Renal cortical epithelial cell (primary cell): ENCODE data around the gene PCNA. TPM values are rescaled to one million over a fixed set of nuclear protein-coding genes. Genes with fewer than 3 reads are reported as not detected.

ENCODE experiments used
- DNase-seq: peaks from one replicate; pipeline ENCODE4 v3.0.0-alpha.2; 2011; ENCODE audit warnings: low read depth
- total RNA-seq: library from RNA; depleted of rRNA; stranded (reverse); fragments of >200 nt; gene quantifications from 2 replicates; pipeline ENCODE4 v1.2.3, GENCODE V29; 2014

The PCNA gene
- total RNA-seq, 1 donor from 2014 or later: 126 TPM

GRCh38 chr20:5065879-5066383 lies 53.8 kb downstream of the PCNA start:
- DNase-seq: peak; percentile 97

DNA sequence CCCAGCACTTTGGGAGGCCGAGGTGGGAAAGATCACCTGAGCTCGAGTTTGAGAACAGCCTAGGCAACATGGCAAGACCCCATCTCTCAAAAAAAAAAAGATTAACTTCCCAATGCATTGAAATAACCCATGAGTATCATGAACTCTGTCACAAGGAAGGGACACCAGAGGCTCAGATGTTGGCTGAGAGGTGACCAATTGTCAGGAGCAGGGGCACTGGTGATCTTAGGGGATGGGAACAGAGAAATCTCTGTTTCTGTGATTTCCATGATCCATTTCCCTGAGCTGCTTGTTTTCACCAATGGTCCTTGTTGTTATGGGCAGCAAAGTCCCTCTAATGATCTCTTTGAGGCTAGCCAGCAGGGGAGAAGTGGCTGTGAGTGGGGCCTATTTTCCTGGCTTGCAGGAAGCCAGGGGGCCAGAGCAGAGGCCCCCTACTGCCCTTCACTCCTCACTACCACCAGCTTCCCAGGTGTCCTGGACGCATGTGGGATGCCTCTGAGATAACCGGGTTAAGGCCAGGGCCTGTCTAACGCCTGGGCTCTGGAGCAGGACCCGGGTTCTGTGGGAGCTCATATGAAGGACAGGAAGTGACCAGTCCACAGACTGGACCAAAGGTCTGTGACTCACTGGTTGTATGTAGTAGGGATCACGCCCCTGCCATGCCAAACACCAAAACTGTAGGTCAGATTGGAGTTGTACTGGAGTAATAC lies 54.4 kb downstream of the PCNA start:
- DNase-seq: peak; percentile 50

Other genes starting within 250 kb of the PCNA start
- 3.6 and 10.8 TPM in 2 replicates for gene SLC23A2, start 118.4 kb downstream of the PCNA start, total RNA-seq
- 58.3 and 83.0 TPM in 2 replicates for gene TMEM230, start 6.9 kb downstream of the PCNA start, total RNA-seq
- gene CDS2, start 7.0 kb upstream of the PCNA start, total RNA-seq: 56.1 and 67.9 TPM in 2 replicates
- gene PROKR2, start 197.0 kb upstream of the PCNA start, total RNA-seq: not detected in 2 replicates